GM21576 (cell line): ENCODE measurements around the gene IGFN1.

Experiments used
- ATAC-seq: cut with Tn5 transposase; IDR thresholded peaks from one replicate; pipeline ENCODE4 v1.9.1; 2021; ENCODE audit warnings: mild to moderate bottlenecking, moderate library complexity; ENCODE audit not compliant: unreplicated experiment

Gene IGFN1

GRCh38 chr1:201215531-201216357 lies 25.1 kb downstream of the IGFN1 start:
- ATAC-seq = no peak

- ATAC-seq = no peak
These were observed 25.9 kb downstream of the IGFN1 start for GRCh38 chr1:201216395-201217085.

- no peak for ATAC-seq
These were observed 26.5 kb downstream of the IGFN1 start for GRCh38 chr1:201217146-201217545.

- no peak for ATAC-seq
These were observed 27.2 kb downstream of the IGFN1 start for GRCh38 chr1:201217851-201218250.

DNA sequence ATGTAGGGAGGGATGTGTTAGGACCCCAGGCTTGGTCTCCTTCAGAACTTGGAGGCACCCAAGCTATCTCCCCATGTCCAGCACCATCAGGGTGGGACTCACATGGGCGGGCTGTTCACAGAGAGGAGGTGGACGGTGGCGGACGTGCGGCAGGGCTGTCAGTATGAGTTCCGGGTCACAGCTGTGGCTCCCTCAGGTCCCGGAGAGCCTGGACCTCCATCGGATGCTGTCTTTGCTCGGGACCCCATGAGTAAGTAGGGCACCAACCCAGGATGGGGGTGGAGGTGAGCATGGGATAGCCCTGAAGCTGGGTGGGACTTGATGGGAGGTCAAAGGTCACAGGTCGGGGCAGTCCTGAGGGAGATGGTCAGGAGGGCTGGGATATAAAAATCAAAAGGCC lies 27.8 kb downstream of the IGFN1 start:
- no peak for ATAC-seq

- ATAC-seq = no peak
These were observed 29.1 kb downstream of the IGFN1 start for GRCh38 chr1:201219481-201220387.

GRCh38 chr1:201220388-201220715 lies 29.7 kb downstream of the IGFN1 start:
- no peak for ATAC-seq

- ATAC-seq = no peak
These were observed 30.7 kb downstream of the IGFN1 start for GRCh38 chr1:201221201-201221846.

GRCh38 chr1:201222125-201222524 lies 31.5 kb downstream of the IGFN1 start:
- no peak for ATAC-seq

DNA sequence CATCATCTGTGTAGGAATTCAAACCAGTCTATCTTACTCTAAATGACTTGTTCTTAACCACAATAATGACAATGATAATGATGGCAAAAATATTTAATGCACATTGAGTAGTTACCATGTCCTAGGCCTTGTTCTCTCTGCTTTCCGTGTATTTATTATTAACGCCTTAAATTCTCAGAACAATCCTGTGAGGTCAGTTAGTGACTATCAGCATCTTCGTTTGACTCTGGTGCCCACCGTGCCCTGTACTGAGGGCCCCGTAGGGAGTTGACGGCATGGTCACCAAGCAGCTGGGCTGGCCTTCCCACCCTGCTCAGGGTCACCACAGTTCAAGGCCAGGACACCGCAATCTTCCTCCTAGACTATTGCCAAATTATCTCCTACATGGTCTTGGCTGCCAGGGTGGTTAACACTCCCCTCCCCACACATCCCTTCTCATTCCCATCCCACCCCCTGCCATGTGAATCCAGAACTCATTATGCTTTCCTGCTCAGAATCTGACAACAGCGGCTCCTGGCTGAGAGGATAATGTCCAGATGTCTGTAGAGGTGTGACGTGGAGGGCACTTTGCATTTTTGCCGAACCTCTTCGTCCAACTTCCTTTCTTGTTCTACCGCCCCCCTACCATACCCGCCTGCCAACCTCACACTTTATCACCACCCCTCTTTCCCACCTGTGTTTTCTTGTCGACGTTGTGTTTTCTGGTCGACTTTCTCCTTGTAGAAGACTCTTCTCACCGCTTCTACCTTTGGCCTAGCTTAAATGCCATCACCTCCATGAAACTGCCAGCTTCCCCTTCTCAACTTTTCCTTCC lies 33.4 kb downstream of the IGFN1 start:
- ATAC-seq = no peak

GRCh38 chr1:201224666-201225370 lies 34.2 kb downstream of the IGFN1 start:
- no peak for ATAC-seq

GRCh38 chr1:201226178-201226514 lies 35.5 kb downstream of the IGFN1 start:
- ATAC-seq = no peak

- no peak for ATAC-seq
These were observed 36.4 kb downstream of the IGFN1 start for GRCh38 chr1:201226859-201227488.

GRCh38 chr1:201228011-201228983 lies 37.7 kb downstream of the IGFN1 start:
- no peak for ATAC-seq

DNA sequence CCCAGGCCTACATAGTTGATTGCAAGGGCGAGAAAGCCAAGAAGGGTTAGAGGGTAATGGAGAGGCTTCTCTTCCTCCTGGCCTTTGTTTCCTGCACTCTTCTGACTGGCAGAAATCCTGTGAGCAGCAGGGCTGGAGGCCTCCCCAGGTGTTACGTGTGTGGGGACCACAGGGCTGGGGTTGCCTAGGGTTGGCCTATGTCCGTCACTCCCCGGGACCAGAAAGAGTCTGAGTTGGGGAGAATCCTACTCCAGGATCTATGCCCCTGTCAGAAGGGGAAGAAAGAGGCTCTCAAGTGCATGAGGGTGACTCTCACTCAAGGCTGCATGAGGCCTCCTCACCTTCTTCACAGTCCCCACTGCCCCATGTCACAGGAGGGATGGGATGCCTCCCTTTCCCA lies 38.5 kb downstream of the IGFN1 start:
- ATAC-seq = no peak

- no peak for ATAC-seq
These were observed 39.4 kb downstream of the IGFN1 start for GRCh38 chr1:201229771-201230635.

- no peak for ATAC-seq
These were observed 40.1 kb downstream of the IGFN1 start for GRCh38 chr1:201230676-201231075.
